GM19351 (cell line): ENCODE results near the gene MAN2C1.
"Not testable (repeated sequence)": the region's sequence is repeated elsewhere in the genome, so short reads cannot be mapped to it uniquely, and the experiment has no call there.

Source experiments
- ATAC-seq: cut with Tn5 transposase; IDR thresholded peaks from one replicate; pipeline ENCODE4 v1.9.1; 2021; ENCODE audit warnings: mild to moderate bottlenecking, moderate library complexity; ENCODE audit not compliant: unreplicated experiment

MAN2C1 gene

DNA sequence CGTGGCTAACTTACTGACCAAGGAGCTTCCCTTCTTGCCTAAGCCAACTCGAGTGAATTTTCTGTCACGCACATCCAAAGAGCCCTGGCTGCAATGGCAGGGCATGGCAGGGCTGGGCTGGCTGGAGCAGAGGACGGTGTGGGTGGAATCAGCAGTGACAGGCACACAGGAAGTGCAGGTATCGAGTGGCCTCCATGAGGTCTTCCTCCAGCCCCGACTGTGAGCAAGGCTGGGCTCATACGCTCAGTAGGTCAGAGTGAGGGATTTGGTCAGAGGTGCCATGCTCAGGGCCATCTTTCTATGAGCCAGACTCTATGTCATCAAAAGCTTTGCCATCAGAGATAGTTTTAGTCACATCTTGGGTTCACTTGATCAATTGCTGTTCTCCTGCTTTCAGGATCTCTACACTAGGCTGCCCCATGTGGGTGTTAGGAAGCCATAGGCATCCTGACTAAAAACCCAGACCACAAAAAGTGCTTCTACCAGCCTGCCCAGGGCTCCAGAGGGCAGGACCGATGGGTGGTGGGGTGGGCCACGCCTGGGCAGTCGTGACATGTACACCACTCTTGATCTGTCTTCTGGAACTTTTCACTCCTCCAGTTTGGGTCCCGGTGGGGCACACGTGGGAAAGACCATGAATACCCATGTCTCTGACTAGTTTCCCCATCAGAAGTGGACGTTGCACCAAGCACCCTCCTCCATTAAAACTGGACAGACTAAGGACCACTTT, 55.1 kb downstream of the MAN2C1 start:
- no peak for ATAC-seq

DNA sequence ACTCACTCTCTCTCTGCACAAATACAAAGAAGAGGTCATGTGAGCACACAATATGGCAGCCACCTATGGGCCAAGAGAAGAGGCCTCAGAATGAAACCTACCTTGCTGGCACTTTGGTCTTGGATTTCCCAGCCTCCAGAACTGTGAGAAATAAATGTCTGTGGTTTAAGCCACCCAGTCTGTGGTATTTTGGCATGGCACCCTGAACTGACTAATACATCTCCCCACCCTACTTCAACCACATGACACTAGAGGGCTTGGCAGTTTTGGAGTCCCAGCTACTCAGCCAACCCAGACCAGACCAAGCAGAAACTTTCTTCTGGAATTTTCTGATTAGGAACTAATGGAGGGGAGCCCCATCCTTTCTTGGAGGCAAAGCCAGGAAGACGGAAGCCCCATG, 55.9 kb downstream of the MAN2C1 start:
- ATAC-seq, result not testable (repeated sequence)

DNA sequence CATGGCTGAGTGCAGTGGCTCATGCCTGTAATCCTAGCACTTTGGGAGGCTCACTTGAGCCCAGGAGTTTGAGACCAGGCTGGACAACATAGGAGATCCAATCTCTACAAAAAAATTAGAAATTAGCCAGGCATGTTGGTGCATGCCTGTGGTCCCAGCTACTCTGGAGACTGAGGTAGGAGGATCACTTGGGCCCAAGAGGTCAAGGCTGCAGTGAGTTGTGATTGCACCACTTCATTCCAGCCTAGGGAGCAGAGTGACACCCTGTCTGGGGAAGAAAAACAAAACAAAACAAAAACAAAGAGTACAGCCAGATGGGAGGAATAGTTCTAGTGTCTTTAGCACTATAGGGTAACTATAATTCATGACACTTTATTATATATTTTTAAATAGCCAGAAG, 58.7 kb downstream of the MAN2C1 start:
- no peak for ATAC-seq

DNA sequence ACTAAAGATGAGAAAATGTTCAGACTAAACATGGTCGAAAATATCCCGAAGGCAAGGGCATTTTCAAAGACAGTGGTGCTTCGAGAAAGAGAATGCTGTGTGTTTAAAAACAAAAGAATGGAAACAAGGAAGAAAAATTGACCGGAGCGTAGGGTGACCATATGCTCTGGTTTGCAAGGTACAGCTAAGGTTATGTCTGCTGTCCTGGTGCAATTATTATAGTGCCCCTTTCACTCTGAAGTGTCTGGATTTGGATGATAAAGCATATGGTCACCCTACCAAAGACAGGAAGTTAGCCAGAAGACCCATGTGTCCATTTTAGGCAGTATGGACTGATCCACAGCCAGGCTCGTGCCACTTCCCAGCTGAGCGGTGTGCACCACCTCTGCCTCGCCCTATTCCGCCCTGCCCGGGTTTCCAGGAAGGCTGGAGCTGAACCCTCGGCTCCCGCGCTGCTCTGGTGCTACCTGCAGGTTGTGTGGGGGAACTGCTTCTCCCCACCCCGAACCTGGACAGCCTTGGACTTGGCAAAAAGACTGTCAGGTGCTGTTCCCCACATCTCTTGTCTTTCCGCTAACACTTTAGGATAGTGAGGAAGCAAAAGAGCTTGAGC, 60.5 kb downstream of the MAN2C1 start:
- no peak for ATAC-seq

DNA sequence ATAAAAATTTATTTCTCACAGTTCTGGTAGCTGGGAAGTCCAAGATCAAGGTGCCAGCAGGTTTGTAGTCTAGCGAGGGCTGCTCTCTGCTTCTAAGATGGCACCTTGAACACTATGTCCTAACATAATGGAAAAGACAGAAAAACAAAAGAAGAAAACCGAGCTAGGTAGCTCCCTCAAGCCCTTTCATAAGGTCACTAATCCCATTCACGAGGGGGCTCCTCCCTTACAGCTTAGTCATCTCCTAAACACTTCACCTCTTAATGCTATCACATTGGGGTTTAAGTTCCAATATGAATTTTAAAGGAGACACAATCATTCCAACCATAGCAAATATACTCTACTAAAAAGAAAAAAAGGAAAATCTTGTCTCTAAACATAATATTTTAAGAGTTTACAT, 62.2 kb downstream of the MAN2C1 start:
- no peak for ATAC-seq
